MM.1S (cell line): ENCODE results near the gene LMTK2.

Experiments used
- DNase-seq: peaks from one replicate; pipeline ENCODE4 v3.0.0-alpha.2; 2015
- H2AFZ ChIP-seq: fragments of 300-600 bp; sonication (generic); 2 replicates; pipeline ENCODE4 v1.6.0; 2016; ENCODE audit warnings: antibody characterized with exemption, low read length
- H3F3A ChIP-seq: fragments of 300-600 bp; sonication (generic); 2 replicates; pipeline ENCODE4 v1.6.1; 2016; ENCODE audit warnings: mild to moderate bottlenecking, antibody characterized with exemption, low read length, moderate library complexity, mixed read lengths; ENCODE audit not compliant: insufficient read depth
- H3K27ac ChIP-seq: fragments of 300-600 bp; sonication (generic); 2 replicates; pipeline ENCODE4 v1.5.1; 2016; ENCODE audit warnings: mild to moderate bottlenecking, low read length
- H3K27me3 ChIP-seq: fragments of 300-600 bp; sonication (generic); replicated peaks from 2 replicates; pipeline ENCODE4 v1.6.0; 2016; ENCODE audit warnings: low read length; ENCODE audit not compliant: insufficient read depth
- H3K36me3 ChIP-seq: fragments of 300-600 bp; sonication (generic); replicated peaks from 2 replicates; pipeline ENCODE4 v1.6.1; 2016; ENCODE audit warnings: mild to moderate bottlenecking, low read length, mixed read lengths; ENCODE audit not compliant: insufficient read depth
- H3K4me1 ChIP-seq: fragments of 300-600 bp; sonication (generic); 2 replicates; pipeline ENCODE4 v1.6.1; 2016; ENCODE audit warnings: low read length, mixed read lengths
- H3K4me2 ChIP-seq: fragments of 300-600 bp; sonication (generic); 2 replicates; pipeline ENCODE4 v1.6.0; 2016; ENCODE audit warnings: low read depth, low read length
- H3K4me3 ChIP-seq: fragments of 300-600 bp; sonication (generic); 2 replicates; pipeline ENCODE4 v1.5.1; 2016; ENCODE audit warnings: low read length, mixed read lengths
- H3K79me2 ChIP-seq: fragments of 300-600 bp; sonication (generic); 2 replicates; pipeline ENCODE4 v1.6.1; 2016; ENCODE audit warnings: mixed run types, low read length, mixed read lengths
- H3K9ac ChIP-seq: fragments of 300-600 bp; sonication (generic); 2 replicates; pipeline ENCODE4 v1.6.1; 2016; ENCODE audit warnings: low read length, mixed read lengths
- H3K9me2 ChIP-seq: fragments of 300-600 bp; sonication (generic); replicated peaks from 2 replicates; pipeline ENCODE4 v1.6.1; 2016; ENCODE audit warnings: mild to moderate bottlenecking, low read length, mixed read lengths; ENCODE audit not compliant: insufficient read depth
- H3K9me3 ChIP-seq: fragments of 300-600 bp; sonication (generic); replicated peaks from 2 replicates; pipeline ENCODE4 v1.6.1; 2016; ENCODE audit warnings: mild to moderate bottlenecking, low read length, mixed read lengths; ENCODE audit not compliant: insufficient read depth
- H4K20me1 ChIP-seq: fragments of 300-600 bp; sonication (generic); 2 replicates; pipeline ENCODE4 v1.6.1; 2016; ENCODE audit warnings: mild to moderate bottlenecking, low read length, moderate library complexity, mixed read lengths; ENCODE audit not compliant: insufficient read depth
- EZH2 ChIP-seq: fragments of 300-600 bp; sonication (generic); optimal IDR thresholded peaks from 2 replicates; pipeline ENCODE3; 2017; ENCODE audit warnings: low read depth, mild to moderate bottlenecking, antibody characterized with exemption, low read length, mixed read lengths
- EZH2phosphoT487 ChIP-seq: fragments of 300-600 bp; sonication (generic); IDR thresholded peaks from 2 replicates; pipeline ENCODE4 v1.6.1; 2018; ENCODE audit warnings: antibody characterized with exemption, low read length
- TF ChIP-seq, protein P1 (sequence below): fragments of 300-600 bp; sonication (generic); IDR thresholded peaks from 2 replicates; pipeline ENCODE4 v1.5.1; 2016; ENCODE audit warnings: antibody characterized with exemption, low read length, mixed read lengths

The LMTK2 gene

DNA sequence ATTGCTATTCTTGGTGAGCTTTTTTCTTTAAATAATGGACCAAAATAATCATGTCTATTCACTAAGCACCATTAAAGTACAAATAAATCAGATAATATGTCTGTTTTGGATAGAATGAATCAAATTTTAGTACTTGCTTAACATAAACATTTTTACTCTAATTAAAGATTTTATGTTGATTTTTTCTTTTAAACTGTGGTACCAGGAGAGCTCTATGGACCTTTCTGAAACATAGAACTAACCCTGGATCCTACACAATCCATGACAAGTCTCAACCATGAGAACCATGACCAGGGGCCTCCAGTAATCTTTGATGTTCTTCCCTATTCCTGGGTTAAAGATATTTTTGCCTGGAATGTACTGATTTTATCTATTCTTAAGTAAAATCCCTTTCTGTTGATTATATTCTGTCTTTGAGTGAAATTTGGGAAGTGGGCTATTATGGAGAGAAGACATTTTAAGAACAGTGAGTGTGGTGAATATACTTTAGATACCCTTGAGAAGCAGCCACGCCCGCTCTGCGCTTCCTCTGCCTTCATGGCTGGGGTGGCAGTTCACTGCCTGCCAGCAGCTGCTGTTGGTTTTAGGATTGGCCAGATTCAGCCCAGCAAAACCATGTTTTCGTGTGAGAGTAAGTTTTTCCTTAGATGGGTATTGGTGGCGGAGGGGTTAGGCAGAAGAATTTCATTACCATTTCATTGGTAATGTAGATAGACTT, 62.4 kb downstream of the LMTK2 start:
- no peak overlapping the region for H3K9ac ChIP-seq
- TF ChIP-seq EZH2 = no peak
- TF ChIP-seq EZH2phosphoT487 = no peak
- TF ChIP-seq, protein P1, sequence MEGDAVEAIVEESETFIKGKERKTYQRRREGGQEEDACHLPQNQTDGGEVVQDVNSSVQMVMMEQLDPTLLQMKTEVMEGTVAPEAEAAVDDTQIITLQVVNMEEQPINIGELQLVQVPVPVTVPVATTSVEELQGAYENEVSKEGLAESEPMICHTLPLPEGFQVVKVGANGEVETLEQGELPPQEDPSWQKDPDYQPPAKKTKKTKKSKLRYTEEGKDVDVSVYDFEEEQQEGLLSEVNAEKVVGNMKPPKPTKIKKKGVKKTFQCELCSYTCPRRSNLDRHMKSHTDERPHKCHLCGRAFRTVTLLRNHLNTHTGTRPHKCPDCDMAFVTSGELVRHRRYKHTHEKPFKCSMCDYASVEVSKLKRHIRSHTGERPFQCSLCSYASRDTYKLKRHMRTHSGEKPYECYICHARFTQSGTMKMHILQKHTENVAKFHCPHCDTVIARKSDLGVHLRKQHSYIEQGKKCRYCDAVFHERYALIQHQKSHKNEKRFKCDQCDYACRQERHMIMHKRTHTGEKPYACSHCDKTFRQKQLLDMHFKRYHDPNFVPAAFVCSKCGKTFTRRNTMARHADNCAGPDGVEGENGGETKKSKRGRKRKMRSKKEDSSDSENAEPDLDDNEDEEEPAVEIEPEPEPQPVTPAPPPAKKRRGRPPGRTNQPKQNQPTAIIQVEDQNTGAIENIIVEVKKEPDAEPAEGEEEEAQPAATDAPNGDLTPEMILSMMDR = no peak
- H3K79me2 ChIP-seq = peaks cover 10% of the 10 kb centered on the region; the same call in 1 of the 2 replicates
- no peak overlapping the region for H2AFZ ChIP-seq
- H3K36me3 ChIP-seq = no peaks in the 10 kb centered on the region
- no peaks in the 10 kb centered on the region for H3F3A ChIP-seq
- no peaks in the 10 kb centered on the region for H3K9me2 ChIP-seq
- H3K27me3 ChIP-seq = no peaks in the 10 kb centered on the region
- H3K4me1 ChIP-seq = no peaks in the 10 kb centered on the region
- H3K27ac ChIP-seq = no peak overlapping the region
- no peaks in the 10 kb centered on the region for H4K20me1 ChIP-seq
- H3K4me2 ChIP-seq = no peak overlapping the region
- DNase-seq = no peak
- no peak overlapping the region for H3K4me3 ChIP-seq
- H3K9me3 ChIP-seq = no peaks in the 10 kb centered on the region

- H4K20me1 ChIP-seq = no peaks in the 10 kb centered on the region
- H3K9me2 ChIP-seq = no peaks in the 10 kb centered on the region
- H3K9me3 ChIP-seq = no peaks in the 10 kb centered on the region
- H3K4me3 ChIP-seq = no peak overlapping the region
- H3F3A ChIP-seq = no peaks in the 10 kb centered on the region
- H2AFZ ChIP-seq = no peak overlapping the region
- H3K4me1 ChIP-seq = no peaks in the 10 kb centered on the region
- peaks cover 7% of the 10 kb centered on the region; the same call in 1 of the 2 replicates for H3K79me2 ChIP-seq
- H3K9ac ChIP-seq = no peak overlapping the region
- H3K27me3 ChIP-seq = no peaks in the 10 kb centered on the region
- DNase-seq = no peak
- TF ChIP-seq EZH2 (no peak), EZH2phosphoT487 (no peak)
- TF ChIP-seq, protein P1 = no peak
- H3K27ac ChIP-seq = no peak overlapping the region
- H3K36me3 ChIP-seq = no peaks in the 10 kb centered on the region
- no peak overlapping the region for H3K4me2 ChIP-seq
Observed at GRCh38 chr7:98170966-98171365, 64.3 kb downstream of the LMTK2 start.

GRCh38 chr7:98171449-98171848, 64.8 kb downstream of the LMTK2 start:
- no peak for TF ChIP-seq EZH2phosphoT487
- TF ChIP-seq, protein P1 = no peak
- no peak for TF ChIP-seq EZH2
- no peak overlapping the region for H2AFZ ChIP-seq
- H3K79me2 ChIP-seq = peaks cover 7% of the 10 kb centered on the region; the same call in 1 of the 2 replicates
- no peaks in the 10 kb centered on the region for H3K4me1 ChIP-seq
- H3K4me2 ChIP-seq = no peak overlapping the region
- no peaks in the 10 kb centered on the region for H3K36me3 ChIP-seq
- H3K9ac ChIP-seq = no peak overlapping the region
- H3K27me3 ChIP-seq = no peaks in the 10 kb centered on the region
- no peak overlapping the region for H3K27ac ChIP-seq
- H3K4me3 ChIP-seq = no peak overlapping the region
- H3K9me3 ChIP-seq = no peaks in the 10 kb centered on the region
- H3K9me2 ChIP-seq = no peaks in the 10 kb centered on the region
- no peaks in the 10 kb centered on the region for H3F3A ChIP-seq
- no peaks in the 10 kb centered on the region for H4K20me1 ChIP-seq
- no peak for DNase-seq
